ENCODE data around the gene ZGPAT.
"Not testable (repeated sequence)": the region's sequence is repeated elsewhere in the genome, so short reads cannot be mapped to it uniquely, and the experiment has no call there.

- TF ChIP-seq CTCF (conservative IDR thresholded peaks at IDR 0.05; ENCODE audit: low read depth, low read length); EZH2phosphoT487 (IDR thresholded peaks at IDR 0.05; ENCODE audit: borderline replicate concordance, low read length): not testable (repeated sequence)
These were observed 15.3 kb downstream of the ZGPAT start for GRCh38 chr20:63722967-63723622.
